Right lobe of liver (tissue), 6 donors: ENCODE results near the gene FAM110A. TPM values are rescaled to one million over a fixed set of nuclear protein-coding genes. Genes with fewer than 3 reads are reported as not detected.
A peak's percentile ranks its signal among the peaks of the same experiment; 100 is the strongest.
"Not testable (repeated sequence)": the region's sequence is repeated elsewhere in the genome, so short reads cannot be mapped to it uniquely, and the experiment has no call there.

Experiments used
- ATAC-seq, 4 donors: fragments of 200-7000 bp; cut with Tn5 transposase; one replicate each; pipeline ENCODE4 v1.9.1; 2020; ENCODE audit warnings: mild to moderate bottlenecking in 4 of 4, moderate library complexity in 4 of 4
- DNase-seq, 3 donors: peaks; one replicate each; pipeline ENCODE4 v3.0.0-alpha.2; 2020
- H3K27ac ChIP-seq, 3 donors: fragments of 200-600 bp; one replicate each; pipeline ENCODE4 v1.8.0; 2022
- H3K27me3 ChIP-seq, 2 donors: fragments of 200-600 bp; one replicate each; pipeline ENCODE4 v1.8.0; 2022
- H3K36me3 ChIP-seq, 4 donors: fragments of 200-600 bp; sonication (generic) in 1 of 4; one replicate each; pipeline versions ENCODE4 v1.5.1 to v1.8.0; 2017 to 2022; ENCODE audit warnings: control low read depth in 1 of 4
- H3K4me1 ChIP-seq, 4 donors: fragments of 200-600 bp; sonication (generic) in 1 of 4; one replicate each; pipeline versions ENCODE4 v1.5.1 to v1.8.0; 2017 to 2022; ENCODE audit warnings: control low read depth in 1 of 4
- H3K4me3 ChIP-seq, 3 donors: fragments of 200-600 bp; one replicate each; pipeline ENCODE4 v1.8.0; 2022
- H3K9me3 ChIP-seq, 4 donors: fragments of 200-600 bp; sonication (generic) in 1 of 4; one replicate each; pipeline versions ENCODE4 v1.5.1 to v1.8.0; 2017 to 2022; ENCODE audit warnings: control low read depth in 1 of 4
- POLR2A ChIP-seq: fragments of 450-650 bp; IDR thresholded peaks from one replicate; pipeline ENCODE4 v1.6.1; 2017; ENCODE audit warnings: antibody characterized with exemption, mild to moderate bottlenecking
- WGBS: methylation state at CpG from one replicate; pipeline ENCODE4 v1.1.6; 2018; ENCODE audit warnings: low coverage, low lambda C conversion rate; ENCODE audit not compliant: insufficient coverage; ENCODE audit errors: missing lambda C conversion rate; 5-methylcytosine and 5-hydroxymethylcytosine counted together
- intact Hi-C, 2 donors: fragments of 100-400 bp; cut with DNase I; formaldehyde crosslinking; loops; one replicate each; pipeline versions ENCODE4 v1.11.2 to v1.14.1; 2022
- total RNA-seq, 6 experiments: library from RNA; depleted of rRNA in 2 of 6; stranded (reverse); fragments of >200 nt in 2 of 6; fragmentation: NEBNext Ultra II Directional in 3 of 6; extraction: Animal tissue kit (Norgen Biotek cat#: 25700) in 3 of 6; gene quantifications; one replicate each; pipeline versions ENCODE4 v1.1.0 to v1.2.4, GENCODE V29; 2016 to 2023
- TF ChIP-seq, protein P1 (sequence below), 4 donors: fragments of 200-600 bp in 3 of 4; fragments of 450-650 bp in 1 of 4; IDR thresholded peaks; one replicate each; pipeline versions ENCODE4 v1.5.1 to v1.8.0; 2016 to 2022; ENCODE audit warnings: antibody characterized with exemption in 4 of 4, mild to moderate bottlenecking in 2 of 4
- donor health status: DM: no; HTN: yes; CAD: no.
- donor health status: DM: no; HTN: no; CAD: no.
- donor health status: DM: no; HTN: no; CAD: no.
- donor health status: DM: no; HTN: yes; CAD: no.
- donor health status: DM: no; HTN: yes; CAD: no.

FAM110A gene
- total RNA-seq, 6 experiments from 2014 or later, result 1.4 to 4.1 (median 2.7) TPM

GRCh38 chr20:891058-891705, 57.7 kb downstream of the FAM110A start:
- DNase-seq, result peak in 1 of 3 donors; percentile 20

GRCh38 chr20:891706-892080, 58.2 kb downstream of the FAM110A start:
- Histone ChIP-seq H3K36me3 (no peaks in the 10 kb centered on the region), H3K27ac (no peak overlapping the region), H3K4me3 (no peak overlapping the region), H3K27me3 (no peaks in the 10 kb centered on the region), H3K9me3 (no peaks in the 10 kb centered on the region), H3K4me1 (no peaks in the 10 kb centered on the region)
- peak in 1 of 3 donors; percentile 7 for DNase-seq
- TF ChIP-seq POLR2A, result no peak
- TF ChIP-seq, protein P1, sequence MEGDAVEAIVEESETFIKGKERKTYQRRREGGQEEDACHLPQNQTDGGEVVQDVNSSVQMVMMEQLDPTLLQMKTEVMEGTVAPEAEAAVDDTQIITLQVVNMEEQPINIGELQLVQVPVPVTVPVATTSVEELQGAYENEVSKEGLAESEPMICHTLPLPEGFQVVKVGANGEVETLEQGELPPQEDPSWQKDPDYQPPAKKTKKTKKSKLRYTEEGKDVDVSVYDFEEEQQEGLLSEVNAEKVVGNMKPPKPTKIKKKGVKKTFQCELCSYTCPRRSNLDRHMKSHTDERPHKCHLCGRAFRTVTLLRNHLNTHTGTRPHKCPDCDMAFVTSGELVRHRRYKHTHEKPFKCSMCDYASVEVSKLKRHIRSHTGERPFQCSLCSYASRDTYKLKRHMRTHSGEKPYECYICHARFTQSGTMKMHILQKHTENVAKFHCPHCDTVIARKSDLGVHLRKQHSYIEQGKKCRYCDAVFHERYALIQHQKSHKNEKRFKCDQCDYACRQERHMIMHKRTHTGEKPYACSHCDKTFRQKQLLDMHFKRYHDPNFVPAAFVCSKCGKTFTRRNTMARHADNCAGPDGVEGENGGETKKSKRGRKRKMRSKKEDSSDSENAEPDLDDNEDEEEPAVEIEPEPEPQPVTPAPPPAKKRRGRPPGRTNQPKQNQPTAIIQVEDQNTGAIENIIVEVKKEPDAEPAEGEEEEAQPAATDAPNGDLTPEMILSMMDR (IDR thresholded peaks at IDR 0.05), result no peak
- ATAC-seq, result no peak
- WGBS, result 67% methylated on average over 2 of the region's 4 CpGs
- intact Hi-C loops, result no loop called here

More at GRCh38 chr20:891058-891705, 57.7 kb downstream of the FAM110A start:
- Histone ChIP-seq H3K4me1 (no peaks in the 10 kb centered on the region), H3K4me3 (no peak overlapping the region), H3K27ac (no peak overlapping the region), H3K27me3 (no peaks in the 10 kb centered on the region), H3K36me3 (no peaks in the 10 kb centered on the region), H3K9me3 (no peaks in the 10 kb centered on the region)
- peak in 3 of 4 donors; percentile 16 to 54 (median 17) for ATAC-seq
- no peak for TF ChIP-seq POLR2A
- TF ChIP-seq, protein P1 (IDR thresholded peaks at IDR 0.05), result no peak
- 54% methylated on average over 4 of the region's 6 CpGs for WGBS
- intact Hi-C loops, result no loop called here

GRCh38 chr20:892371-892770, 58.9 kb downstream of the FAM110A start:
- ATAC-seq, H3K9me3 ChIP-seq, H3K36me3 ChIP-seq, H3K27me3 ChIP-seq, DNase-seq, H3K27ac ChIP-seq, intact Hi-C loops, H3K4me3 ChIP-seq, H3K4me1 ChIP-seq: not testable (repeated sequence)
- 24% methylated on average over 3 of the region's 5 CpGs for WGBS

Other genes starting within 250 kb of the FAM110A start
- gene TCF15, start 223.4 kb upstream of the FAM110A start, total RNA-seq, result under 1 TPM in 1 of 6 experiments, not detected in 5; 0.33 TPM
- gene SRXN1, start 180.5 kb upstream of the FAM110A start, total RNA-seq, result 100 to 1,000 TPM in 2 of 6 experiments, 10 to 100 TPM in 4; 14.4 to 166 (median 46.0) TPM
- gene SCRT2, start 157.9 kb upstream of the FAM110A start, total RNA-seq, result not detected
- gene SLC52A3, start 65.2 kb upstream of the FAM110A start, total RNA-seq, result under 1 TPM in 2 of 6 experiments, not detected in 4; 0.05 to 0.62 TPM
- gene ANGPT4, start 82.6 kb downstream of the FAM110A start, total RNA-seq, result under 1 TPM in 2 of 6 experiments, not detected in 4; 0.04 to 0.12 TPM
- under 1 TPM in 2 of 6 experiments, not detected in 4; 0.07 to 0.51 TPM for gene RSPO4, start 168.6 kb downstream of the FAM110A start, total RNA-seq